ENCODE results near the gene PLA2G5. TPM values are rescaled to one million over a fixed set of nuclear protein-coding genes. Genes with fewer than 3 reads are reported as not detected.

The PLA2G5 gene
- polyA plus RNA-seq, 3 donors from 2014 or later, result not detected

GRCh38 chr1:20139776-20140612, 70.0 kb downstream of the PLA2G5 start:
- no peak for DNase-seq
- Mint-ChIP-seq H3K9me3 (no peaks in the 10 kb centered on the region), H3K36me3 (no peaks in the 10 kb centered on the region), H3K27me3 (ENCODE audit: low read depth in 3 of 3) (peaks cover 2 to 3% (median 2%) of the 10 kb centered on the region in 3 donors), H3K4me1 (no peaks in the 10 kb centered on the region), H3K27ac (no peak overlapping the region), H3K4me3 (no peak overlapping the region)

- H3K36me3 Mint-ChIP-seq, result no peaks in the 10 kb centered on the region
- H3K27me3 Mint-ChIP-seq (ENCODE audit: low read depth in 3 of 3), result peaks cover 2 to 3% (median 2%) of the 10 kb centered on the region in 3 donors
Observed at GRCh38 chr1:20141001-20141400, 71.0 kb downstream of the PLA2G5 start.

GRCh38 chr1:20141466-20141865, 71.5 kb downstream of the PLA2G5 start:
- no peak overlapping the region for H3K4me3 Mint-ChIP-seq
- H3K27ac Mint-ChIP-seq, result no peak overlapping the region
- H3K27me3 Mint-ChIP-seq (ENCODE audit: low read depth in 3 of 3), result peaks cover 2 to 3% (median 2%) of the 10 kb centered on the region in 3 donors
- no peak for DNase-seq
- H3K9me3 Mint-ChIP-seq, result no peaks in the 10 kb centered on the region
- H3K36me3 Mint-ChIP-seq, result no peaks in the 10 kb centered on the region
- no peaks in the 10 kb centered on the region for H3K4me1 Mint-ChIP-seq

More at GRCh38 chr1:20141001-20141400, 71.0 kb downstream of the PLA2G5 start:
- DNase-seq, result no peak
- Mint-ChIP-seq H3K4me3 (no peak overlapping the region), H3K27ac (no peak overlapping the region), H3K9me3 (no peaks in the 10 kb centered on the region), H3K4me1 (no peaks in the 10 kb centered on the region)

Other genes with a start within 250 kb of the PLA2G5 start
- 1 to 10 TPM in 1 of 3 donors, under 1 TPM in 2; 0.09 to 1.7 (median 0.38) TPM for gene OTUD3, start 187.8 kb upstream of the PLA2G5 start, polyA plus RNA-seq
- gene PLA2G2E, start 146.6 kb upstream of the PLA2G5 start, polyA plus RNA-seq, result not detected
- not detected for gene PLA2G2A, start 90.6 kb upstream of the PLA2G5 start, polyA plus RNA-seq
- gene PLA2G2D, start 49.3 kb downstream of the PLA2G5 start, polyA plus RNA-seq, result not detected
- not detected for gene PLA2G2F, start 69.1 kb downstream of the PLA2G5 start, polyA plus RNA-seq
- 1 to 10 TPM; 1.6 to 2.6 (median 1.7) TPM for gene UBXN10, start 115.9 kb downstream of the PLA2G5 start, polyA plus RNA-seq
- gene PLA2G2C, start 116.3 kb downstream of the PLA2G5 start, polyA plus RNA-seq, result not detected
- gene VWA5B1, start 220.7 kb downstream of the PLA2G5 start, polyA plus RNA-seq, result not detected

All from immature natural killer cell (primary cell).